GM12878 (cell line): ENCODE measurements around the gene SPACDR. TPM values are rescaled to one million over a fixed set of nuclear protein-coding genes. Genes with fewer than 3 reads are reported as not detected.

ENCODE experiments used
- ATAC-seq: fragments of 200-7000 bp; cut with Tn5 transposase; 3 replicates; pipeline ENCODE4 v1.9.1; 2020; ENCODE audit warnings: mild to moderate bottlenecking, moderate library complexity
- BruUV-seq: library from RNA; stranded (reverse); fragments of 400-500 nt; replicated peaks from 2 replicates; lab custom pipeline; 2021; lab: Mats Ljungman, UMichigan
- CTCF ChIA-PET: fragments of 300-600 bp; sonication (Branson Sonifier 250); formaldehyde crosslinking; extraction: SDS; loops from one replicate; lab custom pipeline; 2021; ENCODE audit warnings: inconsistent platforms; lab: Yijun Ruan, JAX
- POLR2A ChIA-PET: fragments of 350-600 bp; formaldehyde crosslinking; extraction: SDS; loops from one replicate; lab custom pipeline; 2021; ENCODE audit warnings: inconsistent platforms; lab: Charles Lee
- RAD21 ChIA-PET: fragments of 300-600 bp; sonication (Branson Sonifier 250); formaldehyde crosslinking; loops from one replicate; lab custom pipeline; 2023; ENCODE audit warnings: antibody characterized with exemption; ENCODE audit not compliant: unreplicated experiment; lab: Charles Lee
- SMC1A ChIA-PET: fragments of 300-600 bp; sonication (Branson Sonifier 250); formaldehyde crosslinking; loops from one replicate; lab custom pipeline; 2023; ENCODE audit not compliant: unreplicated experiment, uncharacterized antibody; lab: Charles Lee
- DNase-seq: peaks from one replicate; pipeline ENCODE4 v3.0.0-alpha.2; 2011; ENCODE audit warnings: low read depth, low spot score
- FAIRE-seq: peaks from 3 replicates; lab custom pipeline; 2011; peaks lifted over from hg19 to GRCh38; lab: Jason Lieb, UNC
- H2AFZ ChIP-seq: 2 replicates; pipeline ENCODE4 v1.6.0; 2011; ENCODE audit warnings: low read depth, low read length, control low read depth; ENCODE audit not compliant: control insufficient read depth
- H3K27ac ChIP-seq: 2 replicates; pipeline ENCODE4 v1.5.1; 2011; ENCODE audit warnings: control low read depth; ENCODE audit not compliant: control insufficient read depth, insufficient read depth
- H3K27me3 ChIP-seq, 2 experiments: replicated peaks in 1 of 2; 2 replicates each; pipeline versions ENCODE4 v1.6.0 to v1.6.1; 2011; ENCODE audit warnings: low read length in 1 of 2; ENCODE audit not compliant: control insufficient read depth in 2 of 2, insufficient read depth in 2 of 2
- H3K36me3 ChIP-seq, 2 experiments: 2 replicates each; pipeline ENCODE4 v1.5.1; 2011; ENCODE audit warnings: low read length in 1 of 2; ENCODE audit not compliant: control insufficient read depth in 2 of 2, insufficient read depth in 2 of 2
- H3K4me1 ChIP-seq: 2 replicates; pipeline ENCODE4 v1.6.1; 2011; ENCODE audit warnings: mild to moderate bottlenecking, low read length, moderate library complexity, mixed read lengths; ENCODE audit not compliant: control insufficient read depth, insufficient read depth
- H3K4me2 ChIP-seq: 2 replicates; pipeline ENCODE4 v1.6.0; 2011; ENCODE audit warnings: control low read depth; ENCODE audit not compliant: control insufficient read depth, insufficient read depth
- H3K4me3 ChIP-seq: fragments of 200-600 bp; sonication (generic); 2 replicates; pipeline ENCODE4 v1.5.1; 2016
- H3K79me2 ChIP-seq: 2 replicates; pipeline ENCODE4 v1.6.0; 2011; ENCODE audit warnings: low read length; ENCODE audit not compliant: control insufficient read depth, insufficient read depth
- H3K9ac ChIP-seq: 2 replicates; pipeline ENCODE4 v1.8.0; 2011; ENCODE audit warnings: low read length, control low read depth, mixed read lengths; ENCODE audit not compliant: control insufficient read depth, insufficient read depth
- H3K9me3 ChIP-seq: replicated peaks from 3 replicates; pipeline ENCODE4 v1.5.1; 2011; ENCODE audit warnings: mild to moderate bottlenecking, low read length; ENCODE audit not compliant: control insufficient read depth, insufficient read depth
- H4K20me1 ChIP-seq: 2 replicates; pipeline ENCODE4 v1.6.0; 2011; ENCODE audit not compliant: control insufficient read depth, insufficient read depth
- BACH1 ChIP-seq: fragments of 450-650 bp; IDR thresholded peaks from 2 replicates; pipeline ENCODE4 v1.6.1; 2017; ENCODE audit warnings: mild to moderate bottlenecking, borderline replicate concordance
- BCL3 ChIP-seq: IDR thresholded peaks from 2 replicates; pipeline ENCODE4 v1.6.1; 2011; ENCODE audit warnings: borderline replicate concordance, low read depth, mild to moderate bottlenecking, moderate library complexity, low read length; ENCODE audit not compliant: insufficient read depth, poor library complexity, severe bottlenecking
- CHD1 ChIP-seq: IDR thresholded peaks from 2 replicates; pipeline ENCODE4 v1.6.1; 2012; ENCODE audit warnings: low read depth, low read length, improper control_type of control experiment
- CHD4 ChIP-seq: fragments of 200-600 bp; sonication (generic); IDR thresholded peaks from 2 replicates; pipeline ENCODE4 v1.6.1; 2016; ENCODE audit warnings: mild to moderate bottlenecking
- E2F8 ChIP-seq: fragments of 450-650 bp; IDR thresholded peaks from 2 replicates; pipeline ENCODE4 v1.6.1; 2018; ENCODE audit warnings: mild to moderate bottlenecking, low read depth, moderate library complexity; ENCODE audit not compliant: partially characterized antibody
- HDAC6 ChIP-seq: fragments of 200-600 bp; sonication (generic); IDR thresholded peaks from one replicate; pipeline ENCODE4 v1.8.0; 2017; ENCODE audit warnings: antibody characterized with exemption; ENCODE audit not compliant: unreplicated experiment
- HSF1 ChIP-seq: fragments of 150-350 bp; IDR thresholded peaks from 2 replicates; pipeline ENCODE4 v1.6.1; 2014; ENCODE audit warnings: mild to moderate bottlenecking, low read depth, low read length
- NFYA ChIP-seq: IDR thresholded peaks from 2 replicates; pipeline ENCODE4 v1.6.1; 2011; ENCODE audit warnings: low read depth, mild to moderate bottlenecking, low read length, improper control_type of control experiment, borderline replicate concordance
- SIN3A ChIP-seq: IDR thresholded peaks from 2 replicates; pipeline ENCODE4 v1.6.1; 2012; ENCODE audit warnings: low read depth, low read length, improper control_type of control experiment
- SRF ChIP-seq, 2 experiments: IDR thresholded peaks; 2 replicates each; pipeline ENCODE4 v1.6.1; 2011; ENCODE audit warnings: low read depth in 2 of 2, low read length in 2 of 2, mild to moderate bottlenecking in 1 of 2, moderate library complexity in 1 of 2
- USF2 ChIP-seq: IDR thresholded peaks from 2 replicates; pipeline ENCODE4 v1.6.1; 2011; ENCODE audit warnings: low read depth, low read length, improper control_type of control experiment, borderline replicate concordance
- WGBS: methylation state at CpG from one replicate; pipeline ENCODE4 v1.1.6; 2016; ENCODE audit warnings: low lambda C conversion rate; ENCODE audit not compliant: insufficient replicate concordance, insufficient coverage; ENCODE audit errors: missing lambda C conversion rate; 5-methylcytosine and 5-hydroxymethylcytosine counted together
- in situ Hi-C: fragments of 300-500 bp; cut with MboI; formaldehyde crosslinking; loops from 9 replicates; pipeline ENCODE4 v1.14.3; 2018; ENCODE audit warnings: mixed read lengths
- intact Hi-C: fragments of 100-400 bp; cut with micrococcal nuclease; formaldehyde crosslinking; loops from one replicate; pipeline ENCODE4 v1.14.2; 2022; ENCODE audit not compliant: unreplicated experiment
- polyA plus RNA-seq, 11 experiments: library from polyadenylated mRNA; depleted of rRNA in 4 of 11; unstranded in 6 of 11; stranded (reverse) in 5 of 11; fragments of >200 nt; fragmentation: Nextera tagmentation in 4 of 11; fragmentation: Illumina TruSeq in 1 of 11; extraction: Ambion mirVana in 4 of 11; extraction: Trizol in 1 of 11; gene quantifications; 1 replicate in 1 of 11; 2 replicates in 10 of 11; pipeline versions ENCODE4 v1.2.1 to v1.2.3, GENCODE V29; 2011 to 2016; ENCODE audit warnings: inconsistent platforms in 2 of 11, missing spikeins in 2 of 11, low read depth in 1 of 11
- total RNA-seq, 4 experiments: library from RNA; depleted of rRNA in 3 of 4; stranded (reverse); fragments of >200 nt in 3 of 4; fragmentation: Illumina TruSeq in 1 of 4; extraction: Trizol in 1 of 4; gene quantifications; 2 replicates each; pipeline versions ENCODE4 v1.2.1 to v1.2.3, GENCODE V29; 2013 to 2021
- TF ChIP-seq, protein P1 (sequence below): fragments of 450-650 bp; conservative IDR thresholded peaks from 2 replicates; pipeline ENCODE4 v1.6.1; 2017; ENCODE audit warnings: mild to moderate bottlenecking, moderate library complexity

SPACDR gene
- total and polyA plus RNA-seq, 10 of the 15 experiments (the other 5 are each of a cell fraction or from before 2014, with no cell fraction given): 0.18 to 1.5 (median 0.63) TPM

GRCh38 chr7:100490483-100491191 lies 26.6 kb upstream of the SPACDR start:
- ChIA-PET CTCF (interaction anchor here (1.0 kb wide), 1 partner anchor 69 kb away, joined by 4 read pairs; no protein-coding TSS in a partner anchor), RAD21 (no interaction called here), POLR2A (interaction anchor here (0.9 kb wide), 1 partner anchor 96 kb away, joined by 3 read pairs; the partner anchor contains the start of genes FBXO24 and LRCH4), SMC1A (no interaction called here)
- Histone ChIP-seq H3K27me3 (no peaks in the 10 kb centered on the region), H4K20me1 (no peaks in the 10 kb centered on the region), H3K9me3 (no peaks in the 10 kb centered on the region), H3K36me3 (no peaks in the 10 kb centered on the region), H3K79me2 (no peaks in the 10 kb centered on the region), H3K4me3 (no peak overlapping the region), H3K4me2 (no peak overlapping the region), H3K27ac (no peak overlapping the region), H3K4me1 (0 out of 2 replicates have a peak, but pooled peaks cover 4% of the 10 kb centered on the region), H2AFZ (no peak overlapping the region), H3K9ac (no peak overlapping the region)
- FAIRE-seq (no peak), DNase-seq (no peak), ATAC-seq (no peak)
- 63% methylated on average over 22 of the region's 25 CpGs for WGBS
- no TSS peak for BruUV-seq
- intact Hi-C loops: no loop called here
- in situ Hi-C loops: no loop called here
- TF ChIP-seq HDAC6: no peak
- TF ChIP-seq BACH1: no peak
- TF ChIP-seq SRF (IDR thresholded peaks at IDR 0.05; ENCODE audit: low read depth in 2 of 2, low read length in 2 of 2): no peak
- no peak for TF ChIP-seq NFYA
- no peak for TF ChIP-seq CHD4
- TF ChIP-seq BCL3: no peak
- no peak for TF ChIP-seq CHD1
- no peak for TF ChIP-seq USF2
- TF ChIP-seq, protein P1, sequence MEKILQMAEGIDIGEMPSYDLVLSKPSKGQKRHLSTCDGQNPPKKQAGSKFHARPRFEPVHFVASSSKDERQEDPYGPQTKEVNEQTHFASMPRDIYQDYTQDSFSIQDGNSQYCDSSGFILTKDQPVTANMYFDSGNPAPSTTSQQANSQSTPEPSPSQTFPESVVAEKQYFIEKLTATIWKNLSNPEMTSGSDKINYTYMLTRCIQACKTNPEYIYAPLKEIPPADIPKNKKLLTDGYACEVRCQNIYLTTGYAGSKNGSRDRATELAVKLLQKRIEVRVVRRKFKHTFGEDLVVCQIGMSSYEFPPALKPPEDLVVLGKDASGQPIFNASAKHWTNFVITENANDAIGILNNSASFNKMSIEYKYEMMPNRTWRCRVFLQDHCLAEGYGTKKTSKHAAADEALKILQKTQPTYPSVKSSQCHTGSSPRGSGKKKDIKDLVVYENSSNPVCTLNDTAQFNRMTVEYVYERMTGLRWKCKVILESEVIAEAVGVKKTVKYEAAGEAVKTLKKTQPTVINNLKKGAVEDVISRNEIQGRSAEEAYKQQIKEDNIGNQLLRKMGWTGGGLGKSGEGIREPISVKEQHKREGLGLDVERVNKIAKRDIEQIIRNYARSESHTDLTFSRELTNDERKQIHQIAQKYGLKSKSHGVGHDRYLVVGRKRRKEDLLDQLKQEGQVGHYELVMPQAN: no peak
- TF ChIP-seq SIN3A: no peak
- no peak for TF ChIP-seq E2F8
- no peak for TF ChIP-seq HSF1
